Stimulated activated effector memory CD8-positive, alpha-beta T cell treated with anti-CD3 and anti-CD28 coated beads, Interleukin-12 subunit alpha, Interleukin-12 subunit beta, amount 100 ng/mL, for 72 hours (primary cell): ENCODE data around the gene PLBD2.

Source experiments
- ATAC-seq: fragments of 150-1000 bp; cut with Tn5 transposase; 2 replicates; pipeline ENCODE4 v1.10.0; 2021
- DNase-seq, 2 donors: peaks; one replicate each; pipeline ENCODE4 v3.0.0; 2021 to 2022; ENCODE audit warnings: low spot score in 2 of 2
- H3K27ac Mint-ChIP-seq: one replicate; pipeline ENCODE4 v1.8.0; 2022; ENCODE audit warnings: mild to moderate bottlenecking, mixed read lengths
- H3K36me3 Mint-ChIP-seq: one replicate; pipeline ENCODE4 v1.8.0; 2022; ENCODE audit warnings: mild to moderate bottlenecking, mixed read lengths
- H3K4me1 Mint-ChIP-seq: one replicate; pipeline ENCODE4 v1.8.0; 2022; ENCODE audit warnings: mixed read lengths
- H3K4me3 Mint-ChIP-seq: one replicate; pipeline ENCODE4 v1.8.0; 2022; ENCODE audit warnings: mild to moderate bottlenecking, mixed read lengths
- H3K9me3 Mint-ChIP-seq: one replicate; pipeline ENCODE4 v1.8.0; 2022; ENCODE audit warnings: mixed read lengths

PLBD2 gene

GRCh38 chr12:113392988-113393579 lies 34.7 kb downstream of the PLBD2 start:
- Mint-ChIP-seq H3K4me1 (no peaks in the 10 kb centered on the region), H3K36me3 (peaks cover 5% of the 10 kb centered on the region), H3K27ac (no peak overlapping the region), H3K4me3 (no peak overlapping the region), H3K9me3 (no peaks in the 10 kb centered on the region)
- no peak for DNase-seq
- peak; percentile 14 for ATAC-seq

DNA sequence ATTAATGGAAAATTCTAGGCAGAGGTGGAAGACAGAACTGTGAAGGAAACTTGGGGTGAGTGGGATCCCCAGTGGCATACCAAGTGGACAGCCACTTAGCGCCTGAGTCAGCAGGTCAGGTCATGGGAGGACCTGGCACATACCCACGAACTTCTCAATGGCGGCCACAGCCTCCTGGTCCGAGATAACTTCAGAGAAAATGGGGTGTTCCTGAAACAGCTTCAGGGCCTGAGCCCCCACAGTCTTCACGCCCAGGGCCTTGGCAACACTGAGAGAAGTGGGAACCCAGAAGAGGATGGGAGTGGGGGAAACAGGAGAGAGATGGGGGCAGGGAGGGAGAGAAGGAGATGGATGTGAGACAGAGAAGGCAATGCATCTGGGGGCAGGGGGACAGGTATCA lies 35.4 kb downstream of the PLBD2 start:
- ATAC-seq, result no peak
- no peaks in the 10 kb centered on the region for H3K9me3 Mint-ChIP-seq
- no peak overlapping the region for H3K4me3 Mint-ChIP-seq
- no peak for DNase-seq
- no peaks in the 10 kb centered on the region for H3K36me3 Mint-ChIP-seq
- H3K4me1 Mint-ChIP-seq, result no peaks in the 10 kb centered on the region
- H3K27ac Mint-ChIP-seq, result no peak overlapping the region

DNA sequence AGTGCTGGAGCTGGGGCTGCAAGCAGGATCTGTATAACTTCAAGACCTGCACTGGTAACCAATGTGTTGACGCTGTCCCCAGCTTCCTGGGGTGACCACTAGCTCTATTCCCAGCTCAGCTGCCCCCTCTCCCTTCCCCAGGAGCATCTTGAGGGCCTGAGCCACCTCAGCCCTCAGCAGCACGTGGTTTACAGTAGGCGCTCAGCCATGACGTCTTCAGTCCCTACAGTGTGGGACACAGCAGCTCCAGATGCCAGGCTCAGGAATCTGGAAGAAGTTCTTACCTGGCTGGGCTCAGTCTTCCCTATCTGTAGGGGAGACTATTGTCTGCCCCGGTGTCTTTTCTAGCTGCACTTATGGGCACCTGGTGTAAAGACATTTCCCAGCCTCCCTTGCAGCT lies 36.7 kb downstream of the PLBD2 start:
- Mint-ChIP-seq H3K9me3 (no peaks in the 10 kb centered on the region), H3K4me1 (no peaks in the 10 kb centered on the region), H3K36me3 (no peaks in the 10 kb centered on the region), H3K4me3 (no peak overlapping the region), H3K27ac (no peak overlapping the region)
- DNase-seq (no peak), ATAC-seq (no peak)

DNA sequence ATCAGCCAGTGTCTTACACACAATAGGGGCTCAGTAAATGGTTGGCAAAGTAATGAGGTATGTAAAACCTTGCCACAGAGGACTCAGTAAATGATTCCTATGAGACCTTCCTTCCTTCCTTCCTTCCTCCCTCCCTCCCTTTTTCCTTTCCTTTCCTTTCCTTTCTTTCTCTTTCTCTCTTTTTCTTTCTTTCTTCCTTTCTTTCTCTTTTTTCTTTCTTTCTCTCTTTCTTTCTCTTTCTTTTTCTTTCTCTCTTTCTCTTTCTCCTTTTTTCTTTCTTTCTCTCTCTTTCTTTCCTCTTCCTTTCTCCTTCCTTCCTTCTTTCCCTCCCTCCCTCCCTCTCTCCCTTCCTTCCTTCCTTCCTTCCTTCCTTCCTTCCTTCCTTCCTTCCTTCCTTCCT lies 37.8 kb downstream of the PLBD2 start:
- Mint-ChIP-seq H3K4me3 (no peak overlapping the region), H3K9me3 (no peaks in the 10 kb centered on the region), H3K27ac (no peak overlapping the region), H3K4me1 (no peaks in the 10 kb centered on the region), H3K36me3 (no peaks in the 10 kb centered on the region)
- ATAC-seq, result no peak
- no peak for DNase-seq

GRCh38 chr12:113396828-113397496 lies 38.6 kb downstream of the PLBD2 start:
- DNase-seq (no peak), ATAC-seq (no peak)
- no peaks in the 10 kb centered on the region for H3K4me1 Mint-ChIP-seq
- H3K36me3 Mint-ChIP-seq, result no peaks in the 10 kb centered on the region
- H3K4me3 Mint-ChIP-seq, result no peak overlapping the region
- no peak overlapping the region for H3K27ac Mint-ChIP-seq
- H3K9me3 Mint-ChIP-seq, result no peaks in the 10 kb centered on the region

DNA sequence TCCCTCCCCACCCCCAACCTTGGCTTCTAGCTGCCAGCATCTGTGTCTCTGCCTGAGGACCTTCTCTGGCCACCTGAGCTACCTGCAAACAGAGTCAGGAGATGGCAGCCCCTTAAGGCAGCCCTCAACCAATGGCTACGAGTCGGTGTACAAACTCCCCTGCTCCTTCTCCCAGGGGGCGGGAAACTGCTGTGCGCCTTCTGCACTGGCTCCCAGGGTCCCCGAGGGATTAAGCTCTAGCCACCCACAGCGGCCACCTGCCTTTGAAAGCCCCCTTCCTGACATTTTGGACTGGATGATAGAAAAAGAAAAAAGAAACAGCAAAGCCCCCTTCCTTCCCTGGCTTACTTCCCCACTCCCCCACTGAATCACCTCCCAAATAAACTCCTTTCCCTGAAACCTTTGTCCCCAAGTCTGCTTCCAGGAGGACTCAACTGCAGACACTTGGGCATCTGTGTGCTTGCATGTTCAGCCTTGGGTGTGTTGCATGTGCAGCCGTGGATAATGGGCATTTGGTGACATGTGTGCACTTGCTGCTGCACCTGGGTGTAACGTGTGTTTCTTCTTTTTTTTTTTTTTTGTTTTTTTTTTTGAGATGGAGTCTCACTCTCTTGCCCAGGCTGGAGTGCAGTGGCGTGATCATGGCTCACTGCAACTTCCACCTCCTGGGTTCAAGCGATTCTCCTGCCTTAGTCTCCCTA lies 39.3 kb downstream of the PLBD2 start:
- no peak overlapping the region for H3K4me3 Mint-ChIP-seq
- no peaks in the 10 kb centered on the region for H3K4me1 Mint-ChIP-seq
- ATAC-seq (no peak), DNase-seq (no peak)
- no peak overlapping the region for H3K27ac Mint-ChIP-seq
- H3K36me3 Mint-ChIP-seq, result no peaks in the 10 kb centered on the region
- H3K9me3 Mint-ChIP-seq, result no peaks in the 10 kb centered on the region

GRCh38 chr12:113398346-113399290 lies 40.2 kb downstream of the PLBD2 start:
- no peak overlapping the region for H3K27ac Mint-ChIP-seq
- no peaks in the 10 kb centered on the region for H3K4me1 Mint-ChIP-seq
- H3K9me3 Mint-ChIP-seq, result no peaks in the 10 kb centered on the region
- no peak for ATAC-seq
- no peak for DNase-seq
- no peaks in the 10 kb centered on the region for H3K36me3 Mint-ChIP-seq
- no peak overlapping the region for H3K4me3 Mint-ChIP-seq

- Mint-ChIP-seq H3K4me1 (no peaks in the 10 kb centered on the region), H3K4me3 (no peak overlapping the region), H3K27ac (no peak overlapping the region), H3K36me3 (no peaks in the 10 kb centered on the region), H3K9me3 (no peaks in the 10 kb centered on the region)
- no peak for ATAC-seq
- no peak for DNase-seq
These were observed 41.1 kb downstream of the PLBD2 start for GRCh38 chr12:113399490-113399889.

- H3K36me3 Mint-ChIP-seq, result no peaks in the 10 kb centered on the region
- no peaks in the 10 kb centered on the region for H3K9me3 Mint-ChIP-seq
- no peak for ATAC-seq
- no peak overlapping the region for H3K27ac Mint-ChIP-seq
- DNase-seq, result no peak
- H3K4me3 Mint-ChIP-seq, result no peak overlapping the region
- no peaks in the 10 kb centered on the region for H3K4me1 Mint-ChIP-seq
These were observed 42.0 kb downstream of the PLBD2 start for GRCh38 chr12:113400362-113400761.

DNA sequence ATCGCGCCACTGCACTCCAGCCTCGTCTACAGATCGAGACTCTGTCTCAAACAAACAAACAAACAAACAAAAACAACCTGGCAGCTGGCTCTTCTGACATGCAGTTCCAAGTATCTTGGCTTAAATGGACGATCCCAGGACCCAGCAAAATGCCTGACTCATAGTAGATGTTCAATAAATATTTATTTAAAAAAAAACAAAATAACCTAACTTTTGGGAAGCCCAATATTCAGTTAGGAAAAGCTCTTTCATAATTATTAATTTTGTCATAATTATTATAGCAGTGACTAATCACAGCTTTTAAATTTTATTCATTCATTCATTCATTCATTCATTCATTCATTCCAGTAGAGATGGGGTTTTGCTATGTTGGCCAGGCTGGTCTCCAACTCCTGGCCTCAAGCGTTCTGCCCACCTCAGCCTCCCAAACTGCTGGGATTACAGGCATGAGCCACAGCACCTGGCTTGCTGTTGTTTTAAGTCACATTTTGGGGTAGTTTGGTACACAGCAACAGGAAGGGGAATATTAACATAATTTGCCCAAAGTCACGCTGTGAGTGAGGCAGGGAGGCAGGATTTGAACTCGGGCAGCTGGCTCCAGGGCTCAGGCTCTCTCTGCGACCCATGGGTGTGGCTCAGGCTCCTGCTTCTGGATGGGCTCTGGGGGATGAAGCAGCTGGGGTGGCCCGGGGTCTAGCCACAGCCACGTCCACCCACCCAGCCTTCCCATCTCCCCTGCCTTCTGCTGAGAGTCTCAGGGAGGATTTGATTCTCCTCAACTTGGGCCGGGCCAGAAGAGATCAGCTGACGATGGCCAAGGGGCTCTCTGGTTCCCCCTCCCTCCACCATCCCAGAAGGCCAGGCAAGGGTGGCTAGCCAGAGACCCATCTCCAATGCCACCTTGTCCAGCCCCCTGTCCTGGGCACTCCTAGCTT lies 42.9 kb downstream of the PLBD2 start:
- Mint-ChIP-seq H3K36me3 (no peaks in the 10 kb centered on the region), H3K9me3 (no peaks in the 10 kb centered on the region), H3K4me3 (no peak overlapping the region), H3K27ac (no peak overlapping the region), H3K4me1 (no peaks in the 10 kb centered on the region)
- DNase-seq (no peak), ATAC-seq (no peak)

DNA sequence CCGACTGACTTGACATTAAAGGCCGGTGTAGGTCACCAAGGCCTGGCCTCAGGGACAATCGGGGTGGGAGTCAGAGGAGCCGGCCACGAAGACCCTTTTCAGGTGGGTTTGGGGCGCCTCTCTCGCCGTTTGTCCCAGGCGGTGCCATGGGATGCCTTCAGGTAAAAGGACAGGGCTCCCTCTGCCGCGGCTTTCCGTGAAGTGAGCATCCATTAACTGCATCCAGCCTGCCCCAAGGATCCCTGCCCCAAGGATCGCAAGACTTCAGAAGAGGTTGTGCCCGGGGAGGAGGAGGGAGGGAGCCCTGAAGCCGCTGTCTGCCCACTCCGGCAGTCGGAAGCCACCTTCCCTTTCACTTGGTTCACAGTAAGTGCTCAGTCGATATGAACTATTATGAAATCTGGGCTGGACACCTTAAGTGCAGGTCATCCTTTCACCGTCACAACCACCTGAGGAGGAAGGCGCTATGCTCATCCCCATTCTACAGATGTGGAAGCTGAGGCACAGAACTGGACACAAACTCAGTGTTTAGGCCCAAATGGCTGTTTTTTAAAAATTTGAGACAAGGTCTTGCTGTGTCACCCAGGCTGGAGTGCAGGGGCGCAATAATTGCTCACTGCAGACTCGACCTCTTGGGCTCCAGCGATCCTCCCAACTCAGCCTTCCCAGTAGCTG lies 44.3 kb downstream of the PLBD2 start:
- ATAC-seq, result no peak
- no peak overlapping the region for H3K4me3 Mint-ChIP-seq
- no peak overlapping the region for H3K27ac Mint-ChIP-seq
- no peaks in the 10 kb centered on the region for H3K36me3 Mint-ChIP-seq
- DNase-seq, result no peak
- H3K9me3 Mint-ChIP-seq, result no peaks in the 10 kb centered on the region
- H3K4me1 Mint-ChIP-seq, result no peaks in the 10 kb centered on the region

DNA sequence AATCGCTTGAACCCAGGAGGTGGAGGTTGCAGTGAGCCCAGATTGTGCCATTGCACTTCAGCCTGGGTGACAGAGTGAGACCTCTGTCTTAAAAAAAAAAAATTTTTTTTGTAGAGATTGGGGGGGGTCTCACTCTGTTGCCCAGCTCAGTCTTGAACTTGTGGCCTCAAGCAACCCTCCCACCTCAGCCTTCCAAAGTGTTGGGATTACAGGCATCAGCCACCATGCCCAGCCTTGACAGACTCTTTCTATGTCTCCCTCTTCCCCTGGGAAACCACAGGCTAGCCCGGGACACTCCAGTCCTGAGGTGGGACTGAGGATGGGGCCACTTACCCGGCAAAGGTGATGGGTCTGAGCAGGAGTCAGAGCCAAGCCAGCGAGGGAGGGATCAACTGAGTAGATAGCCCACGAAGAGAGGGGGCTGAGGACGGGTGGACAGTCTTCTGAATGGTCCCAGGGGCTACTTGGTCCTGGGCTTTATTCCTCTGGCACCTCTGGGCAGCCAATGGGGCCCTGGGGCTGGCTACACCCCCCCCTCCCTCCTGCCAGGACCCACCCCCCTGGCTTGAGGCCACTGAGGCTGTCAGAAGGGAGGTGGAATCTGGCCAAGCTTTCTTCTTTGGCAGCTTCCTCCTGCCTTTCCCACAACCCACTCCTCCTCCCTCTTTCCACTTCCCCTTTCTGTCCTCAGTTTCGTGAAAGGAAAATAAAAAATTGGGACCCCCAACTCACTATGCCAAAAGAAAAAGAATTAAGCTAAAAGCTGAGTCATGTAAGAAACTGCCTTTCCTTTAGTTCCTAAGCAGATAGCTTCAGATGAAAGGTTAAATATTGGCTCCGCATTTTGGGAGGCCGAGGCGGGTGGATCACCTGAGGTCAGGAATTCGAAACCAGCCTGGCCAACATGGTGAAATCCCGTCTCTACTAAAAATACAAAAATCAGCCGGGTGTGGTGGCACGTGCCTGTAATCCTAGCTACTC lies 45.3 kb downstream of the PLBD2 start, which contains the start of gene SDS:
SDS (minus strand) TSS at position 453 of the 981 bp plus-strand sequence. CDS start 4,179 bp downstream, outside the sequence.
- ATAC-seq, result peak; percentile 31
- no peaks in the 10 kb centered on the region for H3K36me3 Mint-ChIP-seq
- no peak for DNase-seq
- H3K27ac Mint-ChIP-seq, result no peak within 1 kb of the TSS
- H3K4me3 Mint-ChIP-seq, result no peak within 1 kb of the TSS
- H3K4me1 Mint-ChIP-seq, result no peaks in the 10 kb centered on the region
- H3K9me3 Mint-ChIP-seq, result no peaks in the 10 kb centered on the region

GRCh38 chr12:113405694-113406093 lies 47.3 kb downstream of the PLBD2 start:
- Mint-ChIP-seq H3K4me3 (no peak overlapping the region), H3K9me3 (no peaks in the 10 kb centered on the region), H3K36me3 (no peaks in the 10 kb centered on the region), H3K4me1 (no peaks in the 10 kb centered on the region), H3K27ac (no peak overlapping the region)
- no peak for DNase-seq
- no peak for ATAC-seq
